GM12891 (cell line): ENCODE results near the gene CHRND.

Experiments
- POLR2A ChIP-seq: IDR thresholded peaks from 2 replicates; pipeline ENCODE4 v1.6.1; 2011; ENCODE audit warnings: low read depth, low read length, control low read depth
- POLR2AphosphoS5 ChIP-seq: IDR thresholded peaks from 2 replicates; pipeline ENCODE4 v1.6.1; 2011; ENCODE audit warnings: low read depth, low read length, control low read depth
- TAF1 ChIP-seq: IDR thresholded peaks from 2 replicates; pipeline ENCODE4 v1.6.1; 2011; ENCODE audit warnings: low read depth, low read length, control low read depth

DNA sequence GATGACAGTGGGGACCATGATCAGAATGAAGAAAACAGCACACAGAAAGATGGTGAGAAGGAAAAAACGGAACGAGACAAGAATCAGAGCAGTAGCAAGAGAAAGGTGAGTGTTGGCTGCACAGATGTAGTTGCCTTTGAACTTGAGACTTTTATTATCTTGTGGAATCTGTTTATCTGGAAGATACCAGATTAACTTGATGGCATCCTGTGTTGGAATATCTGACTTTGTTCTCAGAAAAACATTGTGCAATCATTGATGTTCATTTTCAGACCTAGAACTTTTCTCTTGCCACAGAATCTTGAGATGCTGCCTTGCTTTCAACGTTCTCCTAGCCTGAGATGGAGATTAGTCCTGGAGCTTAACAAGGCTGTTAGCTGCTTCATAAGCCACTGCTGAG is 30.5 kb downstream of the CHRND start:
- TF ChIP-seq POLR2A (no peak), TAF1 (no peak), POLR2AphosphoS5 (no peak)
